ENCODE data around the gene MVB12B. TPM values are rescaled to one million over a fixed set of nuclear protein-coding genes. Genes with fewer than 3 reads are reported as not detected.
A peak's percentile ranks its signal among the peaks of the same experiment; 100 is the strongest.

MVB12B gene
- total and polyA plus RNA-seq, 2 of the 8 experiments (the other 6 are each of a cell fraction or from before 2014, with no cell fraction given) = 2.6 to 5.0 TPM

- peak; percentile 55 to 79 (median 62) for TF ChIP-seq CTCF (IDR thresholded peaks at IDR 0.05; ENCODE audit: control extremely low read depth in 1 of 3, insufficient read depth in 1 of 3, low read depth in 1 of 3, low read length in 3 of 3)
- TF ChIP-seq BRCA1 (IDR thresholded peaks at IDR 0.05; ENCODE audit: low read depth, low read length) = no peak
- TF ChIP-seq GABPA (IDR thresholded peaks at IDR 0.05; ENCODE audit: borderline replicate concordance, insufficient read depth, low read length) = no peak; the same call in 1 of the 2 replicates
- TF ChIP-seq EGR1 (IDR thresholded peaks at IDR 0.05; ENCODE audit: borderline replicate concordance, low read depth, low read length) = peak; percentile 49; the same call in 1 of the 2 replicates
- no peak for TF ChIP-seq KDM5A (IDR thresholded peaks at IDR 0.05; ENCODE audit: low read length)
- TF ChIP-seq RBBP5 (IDR thresholded peaks at IDR 0.05; ENCODE audit: borderline replicate concordance, low read depth, low read length) = no peak
- no peak for TF ChIP-seq POU5F1 (IDR thresholded peaks at IDR 0.05; ENCODE audit: low read depth, low read length)
- peak; percentile 36 for TF ChIP-seq TAF7 (optimal IDR thresholded peaks at IDR 0.05; ENCODE audit: borderline replicate concordance, low read depth, low read length)
- TF ChIP-seq CREB1 (IDR thresholded peaks at IDR 0.05) = no peak
- TF ChIP-seq TEAD4 (IDR thresholded peaks at IDR 0.05; ENCODE audit: low read depth, low read length) = no peak
- TF ChIP-seq FOSL1 (IDR thresholded peaks at IDR 0.05; ENCODE audit: insufficient read depth, low read depth, low read length) = no peak
- peak; percentile 99 for TF ChIP-seq KDM1A (IDR thresholded peaks at IDR 0.05; ENCODE audit: borderline replicate concordance, low read length)
- TF ChIP-seq HDAC6 (IDR thresholded peaks at IDR 0.05; ENCODE audit: low read depth, low read length) = no peak
- TF ChIP-seq ZNF274 (IDR thresholded peaks at IDR 0.05; ENCODE audit: borderline replicate concordance, extremely low read depth, low read length) = no peak
- TF ChIP-seq ASH2L (IDR thresholded peaks at IDR 0.05; ENCODE audit: low read length) = peak; percentile 15
- TF ChIP-seq NANOG (IDR thresholded peaks at IDR 0.05; ENCODE audit: insufficient read depth, low read depth, low read length, poor library complexity, severe bottlenecking) = no peak
- no peak; the same call in 1 of the 2 replicates for TF ChIP-seq BACH1 (IDR thresholded peaks at IDR 0.05; ENCODE audit: low read length)
- TF ChIP-seq ATF2 (IDR thresholded peaks at IDR 0.05; ENCODE audit: low read length) = no peak
- TF ChIP-seq KDM4A (IDR thresholded peaks at IDR 0.05; ENCODE audit: low read depth, low read length, severe bottlenecking) = no peak
These were observed 187.6 kb downstream of the MVB12B start (continued) for GRCh38 chr9:126514037-126514821.
